GM18519 (cell line): ENCODE data around the gene PRDM10.

Experiments
- ATAC-seq: cut with Tn5 transposase; IDR thresholded peaks from one replicate; pipeline ENCODE4 v1.9.1; 2021; ENCODE audit warnings: mild to moderate bottlenecking, moderate library complexity; ENCODE audit not compliant: unreplicated experiment, low FRiP score

Gene PRDM10

DNA sequence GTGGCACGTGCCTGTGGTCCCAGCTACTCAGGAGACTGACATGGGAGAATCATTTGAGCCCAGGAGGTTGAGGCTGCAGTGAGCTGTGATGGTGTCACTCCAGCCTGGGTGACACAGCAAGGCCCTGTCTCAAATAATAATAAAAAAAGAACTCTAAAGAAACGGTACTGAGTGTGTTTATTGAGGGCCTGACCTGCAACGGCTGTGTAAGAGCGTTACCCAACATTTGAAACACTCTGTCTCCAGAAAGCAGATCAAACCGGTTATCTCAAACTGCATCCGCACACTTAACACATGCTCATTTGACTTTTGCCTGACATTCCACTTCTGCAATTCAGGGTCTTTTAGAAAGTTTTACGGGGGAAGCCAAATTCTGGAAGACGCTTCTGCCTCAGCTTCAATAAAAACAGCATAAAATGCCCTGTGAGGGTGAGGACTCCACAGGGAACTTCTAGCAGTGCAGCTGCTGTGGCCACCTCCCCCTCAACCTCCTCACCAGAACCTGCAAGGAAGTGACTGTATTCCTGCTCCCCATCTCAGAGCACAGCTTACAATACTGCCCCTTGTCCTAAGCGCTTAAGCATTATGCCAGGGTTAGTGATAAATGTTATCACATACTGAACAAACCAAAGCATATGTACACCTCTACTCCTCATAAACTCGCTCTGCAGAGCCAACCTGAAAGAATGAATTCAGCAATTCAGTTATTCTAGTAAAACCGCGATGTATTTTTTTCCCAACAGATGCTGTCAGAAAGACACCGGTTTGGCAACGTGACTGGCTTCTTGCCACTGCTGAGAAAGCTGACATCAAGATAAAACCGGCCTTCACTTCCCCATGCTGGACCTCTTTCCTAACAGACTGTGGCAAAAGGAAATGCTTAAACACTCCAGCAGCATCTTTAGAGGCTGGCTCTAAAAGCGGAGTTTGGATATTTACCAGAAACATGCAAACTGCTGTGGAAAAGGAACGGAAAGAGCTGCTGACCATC, 52.2 kb downstream of the PRDM10 start:
- ATAC-seq, result no peak

DNA sequence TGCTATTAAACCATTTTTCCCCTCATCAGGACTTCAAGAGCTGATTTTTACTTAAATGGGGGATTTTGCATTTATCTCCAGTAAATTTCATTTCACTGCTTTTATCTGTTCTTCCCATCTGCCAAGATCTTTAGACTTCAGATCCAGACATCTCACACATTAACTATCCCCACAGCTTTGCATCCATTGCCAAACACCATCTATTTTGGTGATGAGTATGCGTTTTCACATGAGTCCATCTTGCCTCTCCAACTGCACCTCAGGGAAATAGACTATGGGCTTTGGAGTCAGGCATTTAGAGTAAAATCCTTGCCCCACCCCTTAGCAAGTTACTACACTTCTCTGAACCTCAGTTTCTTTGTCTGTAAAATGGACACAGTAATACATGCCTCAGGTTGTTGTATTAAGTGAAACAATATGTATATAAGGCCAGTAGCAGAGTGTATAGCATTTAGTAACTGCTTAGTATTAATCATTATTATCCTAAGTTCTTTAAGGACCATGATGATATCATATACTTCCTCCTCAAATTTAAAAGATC, 53.6 kb downstream of the PRDM10 start:
- no peak for ATAC-seq

DNA sequence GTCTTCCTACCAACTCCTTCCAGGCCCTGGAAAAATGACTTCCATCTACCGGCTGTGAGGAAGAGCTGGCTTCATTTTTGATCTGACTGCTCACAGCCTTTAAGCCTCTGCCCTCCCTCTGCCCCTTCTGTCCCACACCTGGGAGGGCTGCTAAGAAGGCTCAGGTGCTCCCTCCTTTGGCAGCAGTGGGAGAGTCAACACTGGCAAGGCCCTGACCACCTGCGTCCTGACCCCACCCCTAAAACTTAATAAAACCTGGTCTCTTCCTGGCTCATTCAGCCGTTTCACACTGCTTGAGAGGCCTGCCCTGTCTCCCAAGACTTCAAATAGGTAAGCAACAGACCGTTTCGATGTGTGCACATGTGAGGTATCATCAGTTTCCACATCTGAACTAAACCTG, 55.2 kb downstream of the PRDM10 start:
- no peak for ATAC-seq

DNA sequence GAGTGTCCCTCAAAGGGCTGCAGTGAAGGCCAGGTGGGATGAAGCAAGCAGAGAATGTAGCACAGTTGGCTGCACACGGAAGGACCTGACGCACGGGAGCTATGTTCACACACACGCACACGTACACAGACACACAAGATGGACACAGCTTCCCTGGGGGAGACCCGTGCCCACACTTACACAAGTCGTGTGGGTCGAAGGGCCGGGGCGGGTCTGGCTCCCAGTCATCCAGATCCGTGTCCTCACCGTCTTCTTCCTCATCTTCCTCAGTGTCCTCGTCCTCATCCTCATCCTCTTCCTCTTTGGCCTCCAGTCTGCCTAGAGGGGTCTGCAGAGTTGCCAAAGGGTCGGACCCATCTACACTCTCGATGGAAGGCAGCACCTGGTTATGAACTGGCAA, 55.7 kb downstream of the PRDM10 start:
- no peak for ATAC-seq

DNA sequence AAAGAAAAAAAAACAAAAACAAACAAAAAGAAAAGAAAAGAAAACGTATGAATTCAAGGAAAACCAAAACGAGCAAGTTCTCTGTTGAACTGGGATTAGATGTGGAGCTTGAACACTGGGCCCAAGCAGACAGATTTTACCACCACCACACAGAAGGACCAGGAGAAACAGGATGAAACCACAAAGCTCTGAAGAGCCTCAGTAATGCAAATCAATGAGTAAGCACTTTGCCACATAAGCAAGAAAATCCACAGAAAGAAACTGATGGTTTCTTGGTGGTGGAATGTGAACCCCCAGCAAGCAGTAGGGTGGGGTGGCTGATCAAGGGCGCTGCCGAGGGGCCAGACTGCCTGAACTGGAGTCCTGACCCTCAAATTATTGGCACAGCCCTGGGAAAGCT, 56.4 kb downstream of the PRDM10 start:
- no peak for ATAC-seq

DNA sequence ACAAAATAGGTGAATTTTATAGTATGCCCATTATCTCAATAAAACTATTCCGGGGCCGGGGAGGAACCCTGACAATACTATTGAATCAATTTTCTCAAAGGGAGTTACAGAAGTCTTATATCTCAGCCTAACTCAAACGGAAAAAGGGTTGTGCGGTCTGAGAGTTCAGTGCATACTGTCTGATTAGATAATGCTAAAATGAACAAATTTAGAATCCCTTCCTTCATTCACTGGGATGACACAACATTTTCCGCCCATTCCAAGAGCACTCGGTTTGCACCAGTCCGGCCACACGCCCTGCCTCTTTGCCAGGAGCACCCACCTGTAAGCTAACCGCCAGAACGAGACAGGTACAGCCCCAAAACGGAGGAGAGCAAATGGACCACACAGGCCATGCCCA, 57.3 kb downstream of the PRDM10 start:
- no peak for ATAC-seq

DNA sequence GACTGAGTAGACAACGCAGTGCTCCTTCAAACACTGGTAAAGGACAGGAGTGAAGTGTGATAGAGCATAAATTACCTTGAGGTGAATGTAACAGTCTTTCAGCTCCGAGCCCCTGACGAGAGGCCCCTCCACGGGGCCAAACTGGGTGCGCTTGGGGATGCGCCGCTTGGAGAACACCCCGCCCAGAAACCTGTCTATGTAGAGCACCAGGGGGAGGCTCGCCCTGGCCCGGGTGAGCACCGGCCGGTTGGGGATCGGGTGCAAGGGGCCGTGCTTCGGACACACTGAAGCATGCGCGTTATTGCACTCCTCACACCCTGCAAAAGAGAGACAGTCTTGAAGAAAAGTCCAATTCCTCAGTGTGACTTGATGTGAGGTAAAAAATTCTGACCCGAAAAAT, 57.9 kb downstream of the PRDM10 start:
- no peak for ATAC-seq

DNA sequence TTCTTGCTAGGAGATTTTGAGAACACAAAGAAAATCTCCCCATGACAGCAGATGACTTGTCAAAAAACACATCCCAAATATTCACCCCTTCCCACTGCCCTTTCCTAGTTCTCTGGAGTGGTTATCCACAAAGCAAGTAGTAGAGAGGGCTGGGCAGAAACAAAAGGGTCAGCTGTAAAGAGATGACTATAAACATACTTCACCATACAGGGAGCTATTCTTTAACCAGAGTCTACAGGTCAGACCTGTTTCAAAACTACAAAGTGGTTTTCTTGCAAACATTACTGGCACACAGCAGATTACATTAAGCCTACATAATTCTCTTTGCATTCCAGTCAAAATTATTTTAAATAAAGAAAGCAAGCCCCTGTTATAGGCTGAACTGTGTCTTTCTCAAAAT, 59.6 kb downstream of the PRDM10 start:
- no peak for ATAC-seq

DNA sequence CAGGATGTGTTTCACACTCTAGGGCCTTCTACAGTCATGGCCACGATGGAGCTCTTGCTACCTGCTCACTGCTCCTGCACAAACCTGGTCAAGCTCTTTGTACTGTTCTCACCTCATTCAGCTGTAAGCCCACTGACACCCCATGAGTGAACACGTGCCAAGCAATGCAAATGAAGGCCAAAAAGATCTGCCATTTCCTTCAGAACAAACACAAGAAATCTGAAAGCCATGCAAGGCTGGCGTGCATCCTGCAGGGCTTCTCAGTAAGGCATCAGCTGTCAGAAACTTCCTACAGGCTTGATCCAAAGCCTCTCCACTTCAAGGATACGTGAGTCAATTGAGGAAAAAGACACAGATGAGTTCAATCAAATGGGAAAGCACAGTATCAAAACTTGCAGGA, 63.1 kb downstream of the PRDM10 start:
- no peak for ATAC-seq

DNA sequence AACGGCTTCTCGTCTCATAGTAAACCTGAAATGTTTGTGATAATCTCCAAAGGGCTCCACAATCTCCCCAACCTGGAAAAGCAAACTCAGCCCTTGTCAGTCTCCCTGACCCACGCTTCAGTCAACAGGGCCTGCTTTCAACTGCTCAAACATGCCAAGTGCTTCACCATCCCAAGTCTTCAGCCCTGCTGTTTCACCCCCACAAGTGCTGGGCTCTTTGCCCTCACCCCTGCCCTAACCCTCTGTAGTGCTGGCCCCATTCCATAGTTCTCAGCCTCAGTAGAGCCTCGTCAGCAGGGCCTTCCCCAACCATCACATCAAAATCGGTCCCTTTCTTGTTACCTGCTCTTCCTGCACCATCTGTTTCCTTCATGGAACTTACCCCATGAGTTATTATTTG, 63.9 kb downstream of the PRDM10 start:
- ATAC-seq, result no peak

DNA sequence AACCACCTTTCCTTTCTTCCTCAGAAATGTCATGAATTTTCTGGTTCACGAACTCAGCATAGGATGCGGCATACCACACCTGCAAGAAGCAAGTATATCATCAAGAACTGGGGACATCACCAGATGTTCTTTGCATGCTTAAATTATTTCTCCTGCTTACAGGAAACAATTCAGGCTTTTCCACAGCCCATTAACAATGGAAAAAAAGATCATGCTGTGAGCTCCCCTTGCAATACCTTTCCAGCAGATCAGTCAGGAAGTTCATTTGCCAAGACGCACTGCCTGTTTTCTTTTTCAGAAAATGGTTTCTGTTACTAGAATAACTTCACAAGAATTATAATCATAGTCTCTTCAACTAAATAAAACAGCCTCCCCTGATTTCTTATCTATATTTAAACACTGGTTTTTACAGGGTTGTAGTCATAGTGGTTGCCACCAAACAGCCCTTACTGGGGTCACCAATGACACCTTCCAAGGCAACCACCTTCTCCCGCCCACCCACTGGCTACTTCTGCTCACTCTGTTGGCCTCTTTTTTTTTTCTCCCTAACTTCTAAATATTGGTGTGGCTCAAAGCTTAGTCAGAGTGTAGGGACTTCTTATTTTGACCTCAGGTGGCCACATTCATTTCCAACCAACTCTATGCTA, 64.9 kb downstream of the PRDM10 start:
- ATAC-seq, result no peak

DNA sequence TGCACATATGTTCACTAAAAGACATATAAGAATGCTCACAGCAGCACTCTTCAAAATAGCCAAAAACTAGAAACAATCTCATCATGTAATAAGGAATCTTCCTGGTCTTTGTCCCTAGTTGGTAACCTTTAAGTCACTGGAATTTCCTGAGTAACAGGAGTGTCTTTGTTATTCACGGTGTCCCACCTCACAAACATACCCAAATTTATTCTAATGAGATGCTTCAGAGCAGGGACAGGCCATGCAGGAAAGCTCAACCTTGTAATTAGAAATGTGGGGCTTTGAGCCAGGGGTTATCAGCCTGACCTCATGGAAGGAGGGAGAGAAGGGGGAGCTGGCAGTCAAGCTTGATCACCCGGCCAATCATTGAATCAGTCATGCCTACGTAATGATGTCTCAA, 66.9 kb downstream of the PRDM10 start:
- ATAC-seq, result no peak

DNA sequence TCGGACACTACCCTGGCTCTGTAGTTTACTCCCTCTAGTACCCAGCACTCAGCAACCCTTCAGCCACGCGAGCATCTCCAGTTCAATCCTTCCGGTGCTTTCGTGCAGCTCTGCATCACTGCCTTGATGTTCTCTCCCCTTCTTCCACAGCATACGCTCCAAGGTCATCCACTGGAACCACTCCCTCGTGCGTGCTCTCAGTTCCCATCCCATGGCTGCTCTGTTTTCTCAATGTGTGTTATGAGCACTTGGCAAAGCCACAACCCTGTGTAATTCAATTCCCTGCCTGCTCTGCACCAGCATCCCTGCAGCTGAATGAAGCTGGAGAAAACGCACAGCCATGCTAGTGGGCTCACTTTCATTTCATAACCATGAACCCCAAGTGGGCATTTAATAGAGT, 68.7 kb downstream of the PRDM10 start:
- ATAC-seq, result no peak

DNA sequence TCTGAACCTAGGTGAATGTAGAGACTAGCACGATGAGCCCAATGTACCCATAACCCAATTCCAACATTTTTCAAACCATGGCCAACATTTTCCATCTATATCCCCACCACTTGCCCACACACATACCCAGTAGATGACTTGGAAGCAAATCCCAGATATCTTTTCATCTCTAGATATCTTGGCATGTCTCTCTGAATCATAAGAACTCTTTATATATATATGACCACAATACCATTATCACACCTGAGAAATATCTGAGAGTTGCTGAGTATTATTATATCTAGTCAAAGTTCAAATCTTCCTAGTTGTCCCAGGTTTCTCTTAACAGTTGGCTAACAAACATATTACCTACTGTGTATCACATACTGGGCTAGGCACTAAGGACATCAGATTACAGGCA, 69.4 kb downstream of the PRDM10 start:
- ATAC-seq, result no peak

DNA sequence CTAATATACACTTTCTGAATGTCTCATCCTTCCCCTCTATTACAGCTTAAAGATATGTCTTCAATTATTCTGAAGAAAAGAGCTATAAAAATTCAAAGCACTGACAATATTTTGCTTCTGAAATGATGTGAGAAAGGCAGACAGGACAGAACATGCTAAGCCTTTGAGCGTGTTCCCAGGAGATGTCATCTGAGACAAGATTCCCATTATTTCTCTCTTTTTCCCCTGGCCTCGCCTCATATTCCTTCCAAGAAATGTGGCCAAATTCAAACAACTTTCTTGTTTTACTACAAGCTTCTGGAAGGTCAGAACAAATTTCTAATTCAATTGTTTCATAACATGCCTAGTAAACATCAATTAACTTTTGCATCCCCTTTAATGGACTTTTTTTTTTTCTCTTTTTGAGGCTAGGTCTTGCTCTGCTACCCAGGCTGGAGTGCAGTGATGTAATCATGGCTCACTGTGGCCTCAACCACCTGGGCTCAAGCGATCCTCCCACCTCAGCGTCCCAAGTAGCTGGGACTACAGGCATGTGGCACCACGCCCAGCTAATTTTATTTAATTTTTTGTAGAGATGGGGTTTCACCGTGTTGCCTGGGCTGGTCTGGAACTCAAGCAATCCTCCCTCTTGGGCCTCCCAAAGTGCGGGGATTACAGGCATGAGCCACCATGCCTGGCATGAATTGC, 70.1 kb downstream of the PRDM10 start:
- no peak for ATAC-seq

DNA sequence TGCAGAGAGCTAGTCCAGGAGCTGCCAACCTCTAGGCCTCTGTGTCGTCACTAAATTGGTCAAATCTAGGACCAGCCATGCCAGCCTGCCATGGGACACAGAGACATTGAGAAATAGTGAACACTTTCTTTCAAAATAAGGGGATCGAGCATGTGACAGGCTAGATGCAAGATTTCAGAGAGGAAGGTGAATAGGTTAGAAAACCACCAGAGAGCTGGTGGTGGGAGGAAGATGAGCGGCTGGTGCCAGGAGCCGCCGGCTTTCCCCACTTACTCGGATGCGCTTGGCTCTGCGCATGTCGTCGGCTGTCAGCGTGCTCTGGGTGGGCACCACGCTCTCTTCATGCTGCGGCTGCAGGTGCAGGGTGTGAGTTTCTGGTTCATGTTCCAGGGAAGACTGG, 71.9 kb downstream of the PRDM10 start:
- no peak for ATAC-seq

DNA sequence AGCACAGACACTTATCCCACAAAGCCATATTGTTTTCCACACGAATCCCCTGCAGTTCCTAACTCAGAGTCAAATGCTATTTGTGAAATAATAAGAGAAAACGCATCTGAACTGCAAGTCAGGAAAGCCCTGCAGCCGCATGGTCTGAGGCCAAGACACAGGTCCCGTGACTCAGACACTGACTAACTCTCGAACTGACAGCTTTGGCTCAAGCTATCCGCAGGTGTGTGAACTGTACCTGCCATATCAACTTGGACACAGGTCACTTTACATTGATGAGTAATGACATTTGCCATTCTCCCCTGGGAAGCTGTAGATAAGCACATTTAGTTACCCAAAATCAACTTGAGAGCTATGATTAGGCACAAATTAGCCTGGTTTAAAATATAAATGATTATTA, 72.3 kb downstream of the PRDM10 start:
- no peak for ATAC-seq

DNA sequence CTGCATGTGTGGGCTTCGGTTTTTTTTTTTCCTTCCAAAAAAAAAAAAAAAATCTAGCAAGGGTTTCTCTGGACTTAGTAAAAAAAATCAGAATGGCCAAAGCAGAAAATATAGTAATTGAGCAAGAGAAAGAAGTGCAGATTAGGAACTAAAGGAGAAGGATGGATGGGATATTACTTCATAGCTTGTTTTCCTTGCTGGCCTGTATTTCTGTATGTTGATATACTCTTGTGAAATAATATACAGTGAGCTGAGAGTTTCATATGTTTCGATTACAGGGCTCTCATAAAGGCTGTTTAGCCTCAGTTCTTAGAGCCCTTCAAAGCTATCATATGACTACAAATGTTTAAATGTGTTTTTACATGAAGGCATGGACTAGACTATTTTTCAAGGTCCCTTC, 72.9 kb downstream of the PRDM10 start:
- no peak for ATAC-seq

DNA sequence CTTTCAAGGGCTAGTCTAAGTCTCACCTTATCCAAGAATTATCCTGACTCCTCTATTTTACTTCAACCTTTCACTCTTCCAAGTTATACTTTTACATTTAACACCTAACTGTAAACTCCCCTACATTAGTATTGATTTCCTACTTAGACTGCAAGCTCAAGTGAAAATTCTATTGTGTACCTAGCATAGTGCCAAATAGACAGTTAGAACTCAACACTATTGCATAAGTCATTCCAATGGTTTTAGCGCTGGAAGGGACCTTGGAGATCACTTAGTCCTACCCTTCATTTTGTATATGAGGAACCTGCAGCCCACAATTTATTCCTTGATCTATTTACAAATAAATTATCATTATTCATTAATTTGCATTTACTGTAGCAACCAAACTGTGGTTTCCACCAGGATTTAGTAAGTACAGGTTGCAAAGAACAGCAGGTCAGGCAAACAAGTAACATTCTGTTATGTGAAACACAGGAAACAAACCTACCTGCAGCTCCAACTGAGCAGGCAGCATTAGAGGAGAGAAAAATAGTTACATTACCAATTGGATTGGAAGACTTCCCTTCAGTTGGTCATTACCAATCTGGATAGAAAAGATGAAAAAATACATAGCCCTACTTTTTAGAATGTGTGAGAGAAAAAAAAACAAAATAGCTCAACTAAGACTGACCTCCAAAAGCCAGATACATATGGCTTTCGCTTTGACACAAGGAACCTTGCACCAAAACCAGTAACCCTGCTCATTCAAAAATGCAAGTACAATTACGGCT, 73.5 kb downstream of the PRDM10 start:
- no peak for ATAC-seq

DNA sequence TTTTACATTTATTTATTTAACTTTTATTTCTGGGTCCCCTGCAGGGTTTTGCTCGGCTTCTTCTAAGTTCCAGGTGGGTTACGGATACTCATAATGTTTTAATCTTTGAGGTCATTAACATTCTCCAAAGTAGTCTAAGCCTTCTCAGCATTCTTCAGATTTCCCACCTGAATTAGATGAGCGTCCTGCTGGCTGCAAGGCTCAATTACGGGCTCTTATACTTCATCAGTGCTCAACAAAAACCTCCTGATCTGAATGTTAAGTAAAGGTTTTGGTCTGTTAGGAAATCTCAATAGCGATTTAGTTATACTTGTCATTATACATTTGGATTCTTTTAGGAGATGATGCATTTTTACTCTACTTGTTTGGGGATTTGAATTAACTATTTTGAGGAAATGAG, 80.0 kb downstream of the PRDM10 start:
- ATAC-seq, result no peak
